ENCODE results near the gene GPBP1L1. TPM values are rescaled to one million over a fixed set of nuclear protein-coding genes. Genes with fewer than 3 reads are reported as not detected.

Gene GPBP1L1
- total RNA-seq, 1 experiment from 2014 or later: 124 TPM

DNA sequence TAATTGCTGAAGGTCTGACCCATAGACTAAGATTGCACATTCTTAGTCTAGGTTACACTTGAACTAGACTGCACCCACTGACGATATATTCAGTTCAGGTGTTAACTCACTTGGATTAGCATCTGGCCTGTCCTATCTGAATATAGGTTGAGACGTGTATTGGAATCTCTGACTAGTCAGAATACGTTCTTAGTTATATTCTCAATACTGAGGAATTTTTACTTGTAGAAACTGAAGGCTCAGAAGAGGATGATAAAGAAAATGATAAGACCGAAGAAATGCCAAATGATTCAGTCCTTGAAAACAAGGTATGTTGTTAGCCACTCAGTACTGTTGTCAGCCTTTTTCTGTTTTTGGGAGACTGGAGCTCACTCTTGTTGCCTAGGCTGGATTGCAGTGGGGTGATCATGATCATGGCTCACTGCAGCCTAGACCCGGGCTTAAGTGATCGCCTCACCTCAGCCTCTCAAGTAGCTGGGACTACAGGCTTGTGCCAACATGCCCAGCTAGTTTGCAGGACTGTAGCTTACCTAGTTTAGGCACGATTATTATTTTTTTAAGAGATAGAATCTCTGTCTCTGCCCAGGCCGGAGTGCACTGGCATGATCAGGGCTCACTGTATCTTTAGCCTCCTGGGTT is 73.3 kb downstream of the GPBP1L1 start:
- H3K4me2 ChIP-seq: no peak overlapping the region
- POLR2A ChIA-PET (ENCODE audit: unreplicated experiment): no interaction called here
- H3K36me3 ChIP-seq (ENCODE audit: low read depth): peaks cover 44% of the 10 kb centered on the region

DNA sequence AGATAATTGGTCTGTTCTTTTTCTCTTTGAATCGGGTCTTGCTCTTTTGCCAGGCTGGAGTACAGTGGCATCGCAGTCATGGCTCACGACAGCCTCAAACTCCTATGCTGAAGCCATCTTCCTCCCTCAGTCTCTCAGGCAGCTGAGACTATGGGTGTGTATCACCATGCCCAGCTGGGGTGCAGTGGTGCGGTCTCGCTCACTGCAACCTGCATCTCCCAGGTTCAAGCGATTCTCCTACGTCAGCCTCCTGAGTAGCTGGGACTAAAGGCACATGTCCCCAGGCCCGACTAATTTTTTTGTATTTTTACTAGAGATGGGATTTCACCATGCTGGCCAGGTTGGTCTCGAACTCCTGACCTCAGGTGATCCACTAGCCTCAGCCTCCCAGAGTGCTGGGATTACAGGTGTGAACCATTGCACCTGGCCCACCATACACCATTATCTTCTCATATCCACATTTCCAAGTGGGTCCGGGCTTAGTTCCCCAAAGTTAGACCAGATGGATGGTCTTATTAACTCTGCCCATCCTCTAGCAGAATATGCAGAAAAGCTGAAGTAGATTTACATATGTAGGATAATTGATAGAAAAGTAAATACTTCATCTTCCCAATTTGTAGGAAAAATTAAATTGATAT is 75.6 kb downstream of the GPBP1L1 start:
- CTCF ChIA-PET: no interaction called here
- no peak overlapping the region for H3K4me2 ChIP-seq
- H3K4me3 ChIP-seq: no peak overlapping the region
- H3F3A ChIP-seq (ENCODE audit: insufficient read depth, low read depth): peaks cover 25% of the 10 kb centered on the region
- no peak overlapping the region for H2AFZ ChIP-seq
- H3K27ac ChIP-seq: no peak overlapping the region
- intact Hi-C loops (cut with micrococcal nuclease; ENCODE audit: unreplicated experiment): no loop called here
- BruUV-seq (replicated peaks): no TSS peak
- no peaks in the 10 kb centered on the region for H3K4me1 ChIP-seq (replicated peaks; ENCODE audit: insufficient read depth)
- DNase-seq: no peak
- no peaks in the 10 kb centered on the region for H3K9me3 ChIP-seq (ENCODE audit: insufficient read depth, low read depth)
- peaks cover 39% of the 10 kb centered on the region for H3K36me3 ChIP-seq (ENCODE audit: low read depth)
- POLR2A ChIA-PET (ENCODE audit: unreplicated experiment): no interaction called here
- H3K27me3 ChIP-seq (ENCODE audit: insufficient read depth, low read depth): no peaks in the 10 kb centered on the region
- H3K79me2 ChIP-seq (ENCODE audit: low read depth): no peaks in the 10 kb centered on the region
- no peaks in the 10 kb centered on the region for H4K20me1 ChIP-seq (ENCODE audit: insufficient read depth)
- no peaks in the 10 kb centered on the region for H3K9me2 ChIP-seq (ENCODE audit: insufficient read depth)
- TF ChIP-seq, protein P1, sequence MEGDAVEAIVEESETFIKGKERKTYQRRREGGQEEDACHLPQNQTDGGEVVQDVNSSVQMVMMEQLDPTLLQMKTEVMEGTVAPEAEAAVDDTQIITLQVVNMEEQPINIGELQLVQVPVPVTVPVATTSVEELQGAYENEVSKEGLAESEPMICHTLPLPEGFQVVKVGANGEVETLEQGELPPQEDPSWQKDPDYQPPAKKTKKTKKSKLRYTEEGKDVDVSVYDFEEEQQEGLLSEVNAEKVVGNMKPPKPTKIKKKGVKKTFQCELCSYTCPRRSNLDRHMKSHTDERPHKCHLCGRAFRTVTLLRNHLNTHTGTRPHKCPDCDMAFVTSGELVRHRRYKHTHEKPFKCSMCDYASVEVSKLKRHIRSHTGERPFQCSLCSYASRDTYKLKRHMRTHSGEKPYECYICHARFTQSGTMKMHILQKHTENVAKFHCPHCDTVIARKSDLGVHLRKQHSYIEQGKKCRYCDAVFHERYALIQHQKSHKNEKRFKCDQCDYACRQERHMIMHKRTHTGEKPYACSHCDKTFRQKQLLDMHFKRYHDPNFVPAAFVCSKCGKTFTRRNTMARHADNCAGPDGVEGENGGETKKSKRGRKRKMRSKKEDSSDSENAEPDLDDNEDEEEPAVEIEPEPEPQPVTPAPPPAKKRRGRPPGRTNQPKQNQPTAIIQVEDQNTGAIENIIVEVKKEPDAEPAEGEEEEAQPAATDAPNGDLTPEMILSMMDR (conservative IDR thresholded peaks at IDR 0.05): no peak
- no peak for TF ChIP-seq EZH2 (IDR thresholded peaks at IDR 0.05; ENCODE audit: low read depth)

More for the DNA sequence above, 73.3 kb downstream of the GPBP1L1 start:
- CTCF ChIA-PET: interaction anchor here (0.6 kb wide), 1 partner anchor 234 kb away, joined by 4 read pairs; no protein-coding TSS in a partner anchor
- intact Hi-C loops (cut with micrococcal nuclease; ENCODE audit: unreplicated experiment): no loop called here
- no peaks in the 10 kb centered on the region for H3K79me2 ChIP-seq (ENCODE audit: low read depth)
- H3K9me3 ChIP-seq (ENCODE audit: insufficient read depth, low read depth): no peaks in the 10 kb centered on the region
- no peaks in the 10 kb centered on the region for H3K9me2 ChIP-seq (ENCODE audit: insufficient read depth)
- no TSS peak for BruUV-seq (replicated peaks)
- H3K27ac ChIP-seq: no peak overlapping the region
- TF ChIP-seq, protein P1 (conservative IDR thresholded peaks at IDR 0.05): no peak
- no peak for TF ChIP-seq EZH2 (IDR thresholded peaks at IDR 0.05; ENCODE audit: low read depth)
- H2AFZ ChIP-seq: no peak overlapping the region
- no peaks in the 10 kb centered on the region for H3K4me1 ChIP-seq (replicated peaks; ENCODE audit: insufficient read depth)
- H4K20me1 ChIP-seq (ENCODE audit: insufficient read depth): no peaks in the 10 kb centered on the region
- peaks cover 45% of the 10 kb centered on the region for H3F3A ChIP-seq (ENCODE audit: insufficient read depth, low read depth)
- H3K27me3 ChIP-seq (ENCODE audit: insufficient read depth, low read depth): no peaks in the 10 kb centered on the region
- DNase-seq: no peak
- H3K4me3 ChIP-seq: no peak overlapping the region

DNA sequence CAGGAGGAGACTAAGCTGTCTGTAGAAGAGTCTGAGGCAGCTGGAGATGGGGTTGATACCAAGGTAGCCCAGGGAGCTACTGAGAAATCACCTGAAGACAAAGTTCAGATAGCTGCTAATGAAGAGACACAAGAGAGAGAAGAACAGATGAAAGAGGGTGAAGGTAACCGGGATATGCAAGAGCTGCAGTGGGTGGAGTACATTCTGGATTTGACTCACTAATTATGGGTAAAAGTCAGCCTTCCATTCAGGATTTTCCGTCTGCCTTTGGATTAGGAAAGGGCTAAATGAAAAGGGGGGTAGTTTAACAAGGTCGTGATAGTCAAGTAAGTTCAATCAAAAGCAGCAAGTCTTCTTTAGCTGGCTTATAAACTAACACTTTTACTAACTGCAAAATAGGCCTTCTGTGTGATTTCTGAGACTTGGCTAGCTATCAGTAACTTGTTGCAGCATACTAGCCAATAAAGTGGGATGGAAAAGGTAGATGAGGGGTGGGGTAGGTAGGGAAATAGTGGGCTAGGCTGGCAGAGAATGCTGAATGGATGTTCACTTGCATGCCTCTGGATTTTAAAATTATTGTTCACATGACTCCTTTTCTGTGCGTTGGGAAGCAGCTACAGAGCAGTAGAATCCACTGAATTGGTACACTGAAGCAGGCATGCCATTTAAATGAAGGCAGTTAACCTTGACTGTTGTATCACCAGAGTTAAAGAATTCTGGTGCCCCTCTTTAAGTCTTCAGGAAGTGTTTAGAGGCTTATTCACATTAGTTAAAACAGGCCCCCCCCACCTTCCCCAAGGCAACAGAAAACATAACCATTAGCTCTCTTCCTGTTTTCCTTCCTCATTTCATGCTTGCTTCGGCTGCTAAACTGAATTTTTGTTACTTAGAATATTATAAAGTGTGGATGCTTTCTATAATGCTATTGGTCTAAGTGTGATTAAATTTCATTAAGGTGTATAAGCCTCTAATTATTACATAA is 77.9 kb downstream of the GPBP1L1 start:
- no peaks in the 10 kb centered on the region for H3K27me3 ChIP-seq (ENCODE audit: insufficient read depth, low read depth)
- no peaks in the 10 kb centered on the region for H3K9me2 ChIP-seq (ENCODE audit: insufficient read depth)
- H3K4me1 ChIP-seq (replicated peaks; ENCODE audit: insufficient read depth): no peaks in the 10 kb centered on the region
- DNase-seq: no peak
- CTCF ChIA-PET: interaction anchor here (0.6 to 0.7 kb wide), 2 partner anchors 8 to 305 kb away, joined by 6 to 16 read pairs; no protein-coding TSS in a partner anchor
- no peak overlapping the region for H3K27ac ChIP-seq
- H3K9me3 ChIP-seq (ENCODE audit: insufficient read depth, low read depth): no peaks in the 10 kb centered on the region
- H3F3A ChIP-seq (ENCODE audit: insufficient read depth, low read depth): peaks cover 12% of the 10 kb centered on the region; the same call in 1 of the 2 replicates
- intact Hi-C loops (cut with micrococcal nuclease; ENCODE audit: unreplicated experiment): no loop called here
- no peak for TF ChIP-seq EZH2 (IDR thresholded peaks at IDR 0.05; ENCODE audit: low read depth)
- TF ChIP-seq, protein P1 (conservative IDR thresholded peaks at IDR 0.05): no peak
- peaks cover 9% of the 10 kb centered on the region; the same call in 1 of the 2 replicates for H4K20me1 ChIP-seq (ENCODE audit: insufficient read depth)
- no TSS peak for BruUV-seq (replicated peaks)
- peaks cover 12% of the 10 kb centered on the region; the same call in 1 of the 2 replicates for H3K79me2 ChIP-seq (ENCODE audit: low read depth)
- H2AFZ ChIP-seq: no peak overlapping the region
- no peak overlapping the region for H3K4me2 ChIP-seq
- peaks cover 29% of the 10 kb centered on the region for H3K36me3 ChIP-seq (ENCODE audit: low read depth)
- H3K4me3 ChIP-seq: no peak overlapping the region
- POLR2A ChIA-PET (ENCODE audit: unreplicated experiment): no interaction called here
